ENCODE data around the gene ZDHHC11B. TPM values are rescaled to one million over a fixed set of nuclear protein-coding genes. Genes with fewer than 3 reads are reported as not detected.
"Not testable (repeated sequence)": the region's sequence is repeated elsewhere in the genome, so short reads cannot be mapped to it uniquely, and the experiment has no call there.

The ZDHHC11B gene
- total RNA-seq, 3 donors from 2014 or later (not counting 1 experiment from before 2014, with no cell fraction given) = 0.85 to 7.3 (median 2.2) TPM

DNA sequence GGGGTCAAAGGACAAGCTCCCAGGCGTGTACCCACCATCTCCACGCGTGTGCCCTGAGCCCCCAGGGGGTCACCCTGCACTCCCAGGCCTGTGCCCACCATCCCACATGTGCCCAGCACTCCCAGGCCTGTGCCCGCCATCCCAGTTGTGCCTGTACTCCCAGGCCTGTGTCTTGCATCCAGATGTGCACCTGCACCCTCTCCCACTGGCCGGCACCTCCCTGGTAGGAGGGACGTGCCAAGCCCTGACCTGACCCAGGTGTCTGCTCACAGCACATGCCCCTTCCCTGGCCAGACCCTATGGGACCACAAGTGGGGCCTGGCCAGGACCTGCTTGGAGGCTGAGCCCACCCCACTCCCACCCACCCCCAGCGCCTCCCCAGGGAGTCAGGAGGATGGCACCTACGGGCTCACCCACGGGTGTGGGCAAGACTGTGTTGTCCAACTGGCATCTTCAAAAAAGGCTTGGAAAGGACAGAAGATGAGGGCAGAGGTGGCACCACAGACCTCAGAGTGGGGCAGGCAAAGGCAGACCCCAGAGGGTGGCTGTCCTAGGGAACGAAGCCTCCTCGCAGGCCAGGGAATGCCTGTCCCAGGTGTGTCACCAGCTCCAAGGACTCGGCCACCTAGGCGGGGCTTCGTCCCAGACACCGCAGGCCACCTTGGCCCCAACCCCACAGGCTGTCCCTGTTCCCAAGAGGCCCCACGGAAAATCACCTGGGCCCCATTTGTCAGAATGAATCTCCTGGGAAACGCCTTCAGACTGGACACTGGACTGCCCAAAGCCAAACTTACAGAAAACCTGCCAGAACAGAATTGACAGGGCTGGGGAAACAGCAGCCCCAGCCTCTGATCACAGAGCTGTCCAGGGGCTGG lies 103.0 kb downstream of the ZDHHC11B start:
- H3K27ac ChIP-seq (ENCODE audit: low read length); H3K4me1 Mint-ChIP-seq; intact Hi-C loops (cut with micrococcal nuclease); H3K4me3 ChIP-seq (ENCODE audit: low read length); H3K9me3 ChIP-seq (ENCODE audit: control insufficient read depth, insufficient read depth, low read length); H3K27me3 Mint-ChIP-seq (ENCODE audit: low read depth in 2 of 2); DNase-seq; H3K4me1 ChIP-seq (ENCODE audit: control insufficient read depth, insufficient read depth, low read length); H3K27ac Mint-ChIP-seq; H3K9me3 Mint-ChIP-seq; H3K36me3 ChIP-seq (ENCODE audit: control insufficient read depth, insufficient read depth, low read length); ATAC-seq; H3K4me3 Mint-ChIP-seq; H3K36me3 Mint-ChIP-seq; H3K27me3 ChIP-seq (ENCODE audit: control insufficient read depth, insufficient read depth, low read length): not testable (repeated sequence)
- WGBS (ENCODE audit: insufficient coverage) = 86% methylated on average over 15 of the region's 17 CpGs

DNA sequence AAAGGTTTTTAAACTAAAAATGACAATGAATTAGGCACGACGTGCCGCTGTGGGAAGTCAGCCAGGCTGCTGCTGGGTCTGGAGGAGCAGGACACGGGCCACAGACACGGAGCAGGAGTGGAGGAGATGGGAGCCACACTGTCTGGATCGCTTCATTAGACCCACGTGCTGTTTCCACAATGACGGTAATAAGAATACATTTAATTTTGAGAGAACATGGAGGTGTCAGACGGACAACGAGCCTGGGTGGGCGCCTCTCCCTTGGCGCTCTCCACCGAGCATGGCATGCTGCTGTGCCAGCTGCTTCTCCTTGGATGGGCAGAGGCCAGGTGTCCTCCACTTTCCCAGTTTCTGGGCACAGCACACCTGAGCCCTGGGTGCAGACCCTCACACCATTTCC lies 103.7 kb downstream of the ZDHHC11B start:
- H3K9me3 Mint-ChIP-seq; H3K4me3 ChIP-seq (ENCODE audit: low read length); H3K36me3 ChIP-seq (ENCODE audit: control insufficient read depth, insufficient read depth, low read length); H3K4me3 Mint-ChIP-seq; H3K4me1 Mint-ChIP-seq; intact Hi-C loops (cut with micrococcal nuclease); DNase-seq; H3K27me3 Mint-ChIP-seq (ENCODE audit: low read depth in 2 of 2); H3K4me1 ChIP-seq (ENCODE audit: control insufficient read depth, insufficient read depth, low read length); H3K9me3 ChIP-seq (ENCODE audit: control insufficient read depth, insufficient read depth, low read length); H3K27ac Mint-ChIP-seq; H3K27me3 ChIP-seq (ENCODE audit: control insufficient read depth, insufficient read depth, low read length); ATAC-seq; H3K27ac ChIP-seq (ENCODE audit: low read length); H3K36me3 Mint-ChIP-seq: not testable (repeated sequence)
- WGBS (ENCODE audit: insufficient coverage) = 97% methylated on average over 13 of the region's 13 CpGs

DNA sequence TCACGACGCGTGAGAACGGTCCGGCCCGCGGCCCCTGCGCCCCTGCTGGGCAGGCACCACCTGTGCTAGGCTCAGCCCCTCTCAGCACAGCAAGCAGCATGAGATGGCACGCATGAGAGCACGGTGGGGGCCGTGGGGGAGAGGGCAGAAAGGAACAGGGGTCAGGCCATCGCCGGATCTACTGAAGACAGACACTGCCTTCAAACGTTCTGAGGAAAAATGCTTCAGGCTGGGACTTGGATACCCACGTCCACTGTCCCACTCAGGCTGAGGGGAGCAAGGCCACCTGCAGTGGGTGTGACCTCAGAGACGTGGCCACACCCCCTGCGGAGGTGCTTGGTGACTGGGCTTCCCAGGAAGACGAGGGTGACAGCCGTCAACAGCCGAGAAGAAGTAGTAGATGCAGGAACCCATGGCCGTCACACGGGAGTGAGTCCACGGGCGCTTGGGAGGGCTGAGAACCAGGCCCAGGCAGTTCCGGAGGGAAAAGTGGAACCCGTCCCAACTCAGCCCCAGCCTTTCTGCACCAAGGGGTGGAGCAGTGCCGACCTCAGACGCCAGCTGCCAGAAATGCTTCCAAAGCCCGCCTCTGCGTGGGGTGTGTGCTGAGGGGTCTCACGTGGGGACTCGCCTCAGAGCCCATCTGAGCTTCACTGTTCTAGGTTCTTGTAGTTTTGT lies 104.3 kb downstream of the ZDHHC11B start:
- H3K36me3 Mint-ChIP-seq; H3K9me3 Mint-ChIP-seq; H3K4me1 Mint-ChIP-seq; intact Hi-C loops (cut with micrococcal nuclease); DNase-seq; H3K4me3 Mint-ChIP-seq; H3K4me3 ChIP-seq (ENCODE audit: low read length); H3K27ac Mint-ChIP-seq; H3K27me3 Mint-ChIP-seq (ENCODE audit: low read depth in 2 of 2); H3K27ac ChIP-seq (ENCODE audit: low read length); H3K4me1 ChIP-seq (ENCODE audit: control insufficient read depth, insufficient read depth, low read length); H3K36me3 ChIP-seq (ENCODE audit: control insufficient read depth, insufficient read depth, low read length); H3K27me3 ChIP-seq (ENCODE audit: control insufficient read depth, insufficient read depth, low read length); ATAC-seq; H3K9me3 ChIP-seq (ENCODE audit: control insufficient read depth, insufficient read depth, low read length): not testable (repeated sequence)
- 87% methylated on average over 5 of the region's 32 CpGs for WGBS (ENCODE audit: insufficient coverage)

DNA sequence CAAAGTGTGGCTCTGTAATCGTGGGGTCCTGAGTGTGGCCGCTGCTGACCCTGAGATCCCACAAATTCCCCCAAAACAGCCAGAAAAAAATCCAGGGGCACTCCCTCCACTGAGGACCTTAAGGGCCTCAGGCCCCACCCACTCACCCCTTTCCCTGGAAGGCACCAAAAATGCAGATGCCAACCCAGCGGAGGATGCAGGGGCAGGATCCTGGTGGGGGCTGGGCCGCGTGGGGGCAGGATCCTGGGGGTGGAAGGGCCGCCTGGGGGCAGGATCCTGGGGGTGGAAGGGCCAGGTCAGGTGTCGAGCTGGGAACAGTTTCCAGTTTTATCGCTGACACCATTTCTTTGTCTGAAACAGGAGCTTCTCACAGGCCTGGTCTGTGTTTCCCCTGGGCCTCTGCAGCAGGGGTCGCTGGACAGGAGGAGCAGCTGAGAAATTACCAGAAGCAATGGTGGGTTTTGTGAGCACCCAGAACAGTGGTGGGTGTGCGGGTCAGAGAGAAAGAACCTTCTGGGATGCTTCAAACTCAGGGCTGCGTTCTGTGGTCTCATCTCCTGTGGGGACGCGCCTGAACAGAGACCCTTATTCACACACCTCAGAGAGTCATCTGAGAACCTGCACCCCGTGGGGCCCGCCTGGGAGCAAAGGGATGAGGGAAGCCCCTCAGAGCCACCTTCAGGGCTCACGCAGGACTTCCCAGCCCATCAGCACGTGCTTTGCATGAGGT lies 105.2 kb downstream of the ZDHHC11B start:
- not testable (repeated sequence) for H3K27ac Mint-ChIP-seq, ATAC-seq, DNase-seq

DNA sequence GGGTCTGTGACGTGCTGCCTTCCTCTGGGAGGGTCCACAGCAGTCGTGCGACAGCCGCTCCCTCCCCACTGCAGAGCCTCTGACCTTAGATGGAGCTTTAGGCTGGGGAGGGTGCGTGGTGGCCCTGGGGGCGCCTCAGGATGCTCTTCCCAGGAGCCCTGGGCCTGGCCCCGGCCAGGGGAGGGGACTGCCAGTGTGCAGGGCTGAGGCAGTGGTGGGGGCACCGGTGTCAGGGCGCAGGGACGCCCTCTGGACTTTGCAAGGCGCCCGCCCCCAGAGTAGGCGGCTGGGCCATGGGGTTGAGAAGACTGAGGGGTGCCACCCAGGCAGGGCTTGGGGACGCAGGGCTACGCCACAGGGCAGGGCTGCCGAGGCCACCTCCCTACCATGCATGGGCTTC lies 106.0 kb downstream of the ZDHHC11B start:
- H3K4me1 ChIP-seq (ENCODE audit: control insufficient read depth, insufficient read depth, low read length); H3K9me3 ChIP-seq (ENCODE audit: control insufficient read depth, insufficient read depth, low read length); H3K4me3 ChIP-seq (ENCODE audit: low read length); H3K27ac ChIP-seq (ENCODE audit: low read length); H3K9me3 Mint-ChIP-seq; H3K4me1 Mint-ChIP-seq; H3K27me3 Mint-ChIP-seq (ENCODE audit: low read depth in 2 of 2); H3K27ac Mint-ChIP-seq; H3K36me3 ChIP-seq (ENCODE audit: control insufficient read depth, insufficient read depth, low read length); ATAC-seq; H3K27me3 ChIP-seq (ENCODE audit: control insufficient read depth, insufficient read depth, low read length); H3K36me3 Mint-ChIP-seq; intact Hi-C loops (cut with micrococcal nuclease); H3K4me3 Mint-ChIP-seq; DNase-seq: not testable (repeated sequence)
- 81% methylated on average over 9 of the region's 16 CpGs for WGBS (ENCODE audit: insufficient coverage)

More for the DNA sequence above, 105.2 kb downstream of the ZDHHC11B start:
- H3K9me3 Mint-ChIP-seq; H3K27ac ChIP-seq (ENCODE audit: low read length); intact Hi-C loops (cut with micrococcal nuclease); H3K4me1 Mint-ChIP-seq; H3K27me3 ChIP-seq (ENCODE audit: control insufficient read depth, insufficient read depth, low read length); H3K36me3 Mint-ChIP-seq; H3K9me3 ChIP-seq (ENCODE audit: control insufficient read depth, insufficient read depth, low read length); H3K4me1 ChIP-seq (ENCODE audit: control insufficient read depth, insufficient read depth, low read length); H3K36me3 ChIP-seq (ENCODE audit: control insufficient read depth, insufficient read depth, low read length); H3K27me3 Mint-ChIP-seq (ENCODE audit: low read depth in 2 of 2); H3K4me3 ChIP-seq (ENCODE audit: low read length); H3K4me3 Mint-ChIP-seq: not testable (repeated sequence)
- WGBS (ENCODE audit: insufficient coverage) = 78% methylated on average over 10 of the region's 17 CpGs

All from natural killer cell (primary cell).